Fibroblast of gingiva (primary cell): Measurements from ENCODE around the gene SLC37A2.

Source experiments
- DNase-seq: peaks from one replicate; pipeline ENCODE4 v3.0.0-alpha.2; 2011; ENCODE audit warnings: low read depth

SLC37A2 gene

DNA sequence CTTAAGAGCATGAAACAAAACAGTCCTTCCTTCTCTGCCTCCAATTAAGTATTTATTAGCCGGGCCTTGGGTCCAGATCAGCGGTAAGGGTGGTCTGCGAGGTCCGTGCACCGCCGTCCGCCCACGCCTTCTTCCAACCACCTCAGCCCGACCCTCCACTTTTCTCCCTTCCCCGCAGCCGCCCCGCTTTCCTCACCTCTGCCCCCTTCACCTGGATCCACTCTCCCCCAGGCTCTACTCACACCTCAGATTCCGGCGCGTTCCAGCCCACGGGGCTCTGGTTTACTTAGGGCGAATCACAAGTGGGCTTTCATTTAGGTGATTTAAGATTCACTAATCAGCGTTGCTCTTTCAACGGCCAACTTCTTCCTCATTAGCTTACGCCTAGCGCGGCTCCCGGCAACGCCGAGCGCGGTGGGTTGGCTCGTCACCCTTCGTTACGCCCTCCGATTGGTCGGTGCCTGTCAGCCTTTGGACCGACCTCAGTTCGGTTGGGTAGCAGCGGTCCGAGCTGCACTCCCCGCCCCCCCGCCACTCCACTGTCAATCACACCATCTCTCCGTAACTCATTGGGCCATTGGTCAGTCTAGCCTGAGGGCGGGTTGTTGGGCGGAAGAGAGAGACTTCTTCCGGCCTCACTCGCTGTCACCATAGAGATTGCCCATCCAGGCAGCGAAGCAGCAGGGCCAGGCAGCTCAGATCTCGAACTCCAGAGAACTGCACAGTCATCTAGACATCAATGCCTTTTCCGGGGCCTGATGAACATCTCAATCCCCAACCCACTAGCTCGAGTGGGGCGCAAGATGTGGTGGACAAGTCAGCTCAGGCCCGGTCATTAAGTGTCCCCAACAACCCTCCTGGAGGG is 48.5 kb downstream of the SLC37A2 start, which contains the start of gene TMEM218:
Gene TMEM218, minus strand, starts transcription at position 284 of the 865 bp plus-strand sequence. CDS start 9,385 bp downstream, outside the sequence.
- peak; percentile 99 for DNase-seq

DNA sequence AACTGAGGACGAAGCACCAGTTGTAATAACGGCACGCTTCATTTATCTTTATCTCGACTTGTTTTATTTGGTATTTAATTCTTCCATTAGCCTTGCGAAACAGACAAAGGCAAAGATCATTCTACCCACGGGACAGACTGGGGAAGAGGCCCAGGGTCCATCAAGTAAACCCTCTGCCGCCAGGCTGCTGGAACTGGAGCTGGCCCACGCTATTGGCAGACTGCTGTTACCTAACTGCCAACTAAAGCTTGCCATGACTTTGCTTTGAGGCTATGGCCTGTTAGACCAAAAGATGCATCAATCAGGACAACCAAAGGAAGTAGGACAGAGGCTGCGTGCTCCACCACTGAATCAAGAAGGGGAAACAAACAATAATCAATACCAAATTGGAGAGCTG is 49.1 kb downstream of the SLC37A2 start:
- no peak for DNase-seq

DNA sequence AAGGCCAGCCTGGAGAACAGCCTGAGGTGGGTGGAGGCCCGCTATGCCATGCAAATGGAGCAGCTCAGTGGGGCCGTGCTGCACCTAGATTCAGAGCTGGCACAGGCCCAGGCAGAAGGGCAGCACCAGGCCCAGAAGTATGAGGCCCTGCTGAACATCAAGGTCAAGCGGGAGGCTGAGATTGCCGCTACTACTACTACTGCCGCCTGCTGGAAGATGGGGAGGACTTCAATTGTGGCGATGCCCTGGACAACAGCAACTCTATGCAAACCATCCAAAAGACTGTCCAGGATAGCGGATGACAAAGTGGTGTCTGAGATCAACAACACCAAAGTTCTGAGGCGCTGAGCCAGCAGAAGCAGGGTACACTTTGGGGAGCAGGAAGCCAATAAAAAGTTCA is 51.4 kb downstream of the SLC37A2 start:
- DNase-seq = no peak

DNA sequence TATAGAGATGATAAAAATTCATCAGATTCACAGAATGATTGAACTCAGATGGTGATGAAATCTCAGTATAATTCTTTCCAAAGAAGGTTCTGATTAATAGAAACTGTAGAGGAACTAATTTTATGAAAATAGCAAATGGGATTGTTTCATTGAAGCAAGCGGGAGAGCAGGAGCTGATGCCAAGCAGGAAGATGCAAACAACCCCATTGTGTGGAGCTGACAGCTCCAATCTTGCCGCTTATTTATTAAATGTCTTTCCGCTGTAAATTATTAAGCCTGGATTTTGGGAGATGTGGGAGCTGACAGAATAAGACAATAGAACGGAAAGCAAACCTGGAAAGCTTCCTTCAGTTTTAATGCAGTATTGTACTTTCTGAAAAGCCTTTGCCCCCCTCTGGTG is 54.3 kb downstream of the SLC37A2 start:
- DNase-seq = no peak

DNA sequence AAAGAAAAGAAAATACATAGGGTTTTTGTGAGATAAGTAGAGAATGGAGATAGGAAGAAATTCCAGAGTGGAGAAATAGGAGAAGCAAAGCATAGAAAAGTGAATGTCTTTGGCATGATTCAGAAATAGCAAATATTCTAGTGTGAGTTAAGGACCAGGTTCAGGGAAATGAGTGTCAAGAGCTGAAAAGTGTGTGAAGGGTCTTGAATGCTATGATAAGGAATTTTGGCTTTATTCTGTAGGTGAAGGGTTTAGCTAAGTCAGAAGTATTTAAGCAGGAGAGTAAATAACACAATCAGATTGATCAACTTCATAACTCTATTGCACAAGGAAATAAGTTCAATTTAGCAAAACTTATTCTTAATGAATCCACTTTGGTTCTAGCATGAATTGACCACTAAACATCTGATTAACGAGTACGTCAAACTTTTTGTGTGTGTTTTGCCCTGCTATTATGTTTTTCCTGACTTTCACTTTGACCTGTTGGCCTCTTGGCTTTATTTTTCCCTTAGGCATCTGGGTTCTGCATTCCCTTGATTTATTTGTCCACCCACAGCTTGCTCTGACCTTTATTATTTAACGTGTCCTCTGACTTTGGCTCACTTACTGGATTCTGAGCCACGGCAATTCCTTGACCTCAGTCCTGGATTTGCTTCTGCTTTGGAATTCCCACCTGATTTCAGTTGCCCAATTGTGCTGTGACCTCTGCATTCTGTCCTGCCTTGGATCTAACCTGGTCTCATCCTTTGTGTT is 60.3 kb downstream of the SLC37A2 start:
- no peak for DNase-seq

DNA sequence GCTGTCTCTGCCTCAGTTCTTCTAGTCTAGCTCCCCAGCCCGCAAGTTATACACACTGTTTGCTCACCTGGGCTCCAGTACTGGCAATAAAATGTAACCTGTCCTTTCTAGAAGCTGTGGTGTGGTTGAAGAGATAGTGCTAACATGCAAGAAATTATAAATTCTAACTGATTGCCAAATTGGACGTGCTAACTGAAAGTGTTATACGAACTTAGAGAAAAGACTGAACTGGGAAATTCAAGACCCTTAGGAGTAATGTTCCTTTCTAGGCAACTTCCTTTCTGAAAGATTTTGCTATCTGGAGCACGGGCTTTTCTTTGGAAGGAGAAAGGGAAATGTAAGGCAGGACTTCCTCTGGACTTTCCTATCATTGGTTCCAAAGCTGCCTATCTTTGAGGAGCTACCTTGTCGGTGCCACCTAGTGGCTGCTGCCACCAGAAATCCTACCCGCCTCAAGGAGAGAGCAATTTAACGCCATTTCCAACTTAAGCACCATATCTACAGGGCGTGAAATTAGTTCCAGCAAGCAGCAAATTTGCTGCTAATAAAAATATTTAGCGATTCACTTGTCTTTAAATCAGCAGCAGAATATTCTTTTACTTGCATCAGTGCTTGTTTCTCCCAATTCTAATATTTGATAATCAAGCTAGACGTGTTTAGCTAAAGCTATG is 61.0 kb downstream of the SLC37A2 start:
- DNase-seq = peak; percentile 79

DNA sequence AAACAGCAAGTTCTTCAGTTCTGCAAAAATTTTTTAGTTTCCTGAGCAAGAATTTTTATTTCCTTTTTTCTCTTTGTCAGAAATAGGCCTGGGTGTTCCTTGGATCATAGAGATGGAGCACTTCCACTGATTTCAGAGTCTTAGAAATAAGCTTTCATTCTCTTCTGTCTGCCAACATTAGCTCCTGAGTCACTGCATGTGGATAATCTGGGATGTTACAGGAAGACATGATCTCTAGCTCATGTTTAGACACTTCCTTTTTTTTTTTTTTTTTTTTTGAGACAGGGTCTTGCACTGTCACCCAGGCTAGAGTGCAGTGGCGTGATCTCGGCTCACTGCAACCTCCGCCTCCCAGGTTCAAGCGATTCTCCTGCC is 61.5 kb downstream of the SLC37A2 start:
- DNase-seq = no peak

DNA sequence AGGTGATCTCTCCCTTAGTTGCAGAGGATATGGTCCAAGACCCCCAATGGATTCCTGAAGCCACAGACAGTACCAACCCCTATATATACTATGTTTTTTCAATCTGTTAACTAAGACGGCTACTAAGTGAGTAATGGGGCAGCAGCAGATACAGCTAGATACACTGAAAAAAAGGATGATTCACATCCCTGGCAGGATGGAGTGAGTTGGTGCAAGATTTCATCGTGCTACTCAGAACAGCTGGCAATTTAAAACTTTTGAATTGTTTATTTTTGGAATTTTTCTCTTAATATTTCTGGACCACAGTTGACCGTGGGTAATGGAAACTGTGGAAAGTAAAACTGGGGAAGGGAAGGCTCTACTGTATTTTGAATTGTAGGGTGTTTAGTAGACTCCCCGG is 65.3 kb downstream of the SLC37A2 start:
- peak; percentile 76 for DNase-seq

DNA sequence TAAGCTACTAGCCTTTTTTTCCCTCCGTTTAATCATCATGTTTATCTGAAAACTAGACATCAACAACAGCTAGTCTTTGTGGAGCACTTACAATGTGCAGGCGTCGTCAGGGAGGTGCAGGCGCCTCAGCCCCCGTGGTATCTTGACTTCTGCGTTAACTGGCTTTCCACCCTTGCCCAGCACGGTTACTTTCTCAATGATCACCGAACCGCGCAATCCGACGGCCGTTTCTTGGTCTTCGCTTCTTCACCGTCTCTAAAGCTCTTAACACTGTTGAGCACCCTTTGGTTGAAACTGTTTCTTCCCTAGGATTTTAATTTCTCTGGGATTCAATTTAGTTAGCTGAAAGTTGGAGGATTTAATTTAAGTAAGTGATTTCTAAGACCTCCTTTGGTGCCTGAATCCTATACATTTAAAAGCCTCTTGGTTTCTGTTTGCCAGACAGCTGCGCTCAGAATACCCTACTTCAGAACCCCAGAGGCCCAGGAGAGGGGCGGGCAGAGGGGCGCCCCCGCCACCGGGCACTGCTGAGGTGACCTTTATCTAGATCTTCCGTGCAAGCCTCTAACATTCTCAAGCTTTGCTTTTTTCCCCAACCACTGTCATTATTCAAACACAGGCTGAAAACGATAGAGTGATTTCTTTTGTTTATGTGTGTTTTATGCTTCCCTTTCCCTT is 66.3 kb downstream of the SLC37A2 start:
- DNase-seq = no peak

DNA sequence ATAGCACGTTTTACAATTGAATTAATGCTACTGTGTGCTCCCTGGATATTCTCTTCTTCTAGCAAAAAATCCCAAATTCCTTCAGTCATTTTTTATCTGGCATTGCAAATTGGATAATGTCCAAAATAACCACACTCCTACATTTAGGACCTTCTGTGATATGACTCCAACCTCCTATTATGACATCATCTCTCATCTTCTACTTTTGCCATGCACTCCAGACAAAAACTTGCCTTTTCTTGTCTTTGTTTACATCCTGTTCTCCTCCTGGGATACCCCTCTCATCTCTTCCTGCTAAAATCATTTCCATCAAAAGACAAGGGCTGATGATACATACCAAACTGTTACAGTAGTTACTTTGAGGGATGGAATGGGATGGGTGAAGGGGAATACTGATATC is 69.0 kb downstream of the SLC37A2 start:
- no peak for DNase-seq

DNA sequence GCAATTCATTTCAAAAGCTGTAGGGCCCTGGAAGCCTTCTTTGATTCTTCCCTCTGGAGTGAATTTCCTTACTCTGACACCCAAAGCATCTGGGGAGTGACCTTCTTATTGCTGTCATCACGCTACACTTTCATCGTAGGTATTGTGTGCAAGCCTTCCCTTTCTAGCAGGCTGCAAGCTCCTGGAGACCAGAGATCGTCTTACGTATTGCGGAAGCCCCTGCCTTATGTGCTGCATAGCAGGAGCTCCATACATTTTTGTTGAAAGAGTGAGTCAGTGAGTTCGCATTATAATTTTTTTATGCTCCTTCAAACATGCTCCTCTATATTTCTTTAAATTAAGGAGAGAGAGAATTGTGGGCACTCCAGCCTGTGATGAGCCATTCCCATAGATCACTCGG is 69.5 kb downstream of the SLC37A2 start:
- DNase-seq = peak; percentile 41

DNA sequence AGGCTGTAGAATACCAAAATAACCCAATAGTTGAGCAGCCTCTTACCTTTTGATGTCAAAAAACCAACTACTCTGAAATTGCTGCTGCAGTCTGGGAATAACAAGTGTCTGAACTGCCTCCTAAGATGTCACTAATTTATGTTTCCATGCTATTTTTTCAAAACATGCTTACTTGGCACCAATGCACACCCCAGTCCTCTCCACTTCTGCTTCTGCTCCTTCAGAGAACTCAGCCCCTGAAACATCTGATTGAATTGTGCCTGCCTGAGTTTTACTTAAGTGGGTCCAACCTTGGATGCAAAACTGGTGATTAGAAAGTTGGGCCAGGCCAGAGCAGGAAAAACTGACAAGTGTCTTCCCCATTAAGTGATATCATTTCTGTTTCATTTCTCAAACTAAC is 72.9 kb downstream of the SLC37A2 start:
- DNase-seq = no peak

DNA sequence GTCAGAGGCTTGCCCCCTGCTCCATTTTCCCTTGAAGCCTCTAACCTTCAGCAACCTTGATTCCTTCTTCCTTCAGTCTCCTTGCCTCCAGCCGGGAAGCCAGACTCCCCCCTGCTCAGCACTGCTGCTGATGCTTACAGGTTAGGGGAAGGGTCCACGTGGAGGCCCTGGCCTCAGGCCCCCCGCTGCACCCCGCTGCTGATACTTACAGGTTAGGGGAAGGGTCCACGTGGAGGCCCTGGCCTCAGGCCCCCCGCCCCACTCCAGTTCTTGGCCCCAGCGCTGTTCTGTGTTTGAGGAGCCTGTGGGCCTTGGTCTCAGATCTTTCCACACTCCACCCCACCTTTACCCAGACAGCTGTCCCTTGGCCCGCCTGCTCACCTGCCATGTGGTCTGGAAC is 75.9 kb downstream of the SLC37A2 start:
- DNase-seq = no peak

DNA sequence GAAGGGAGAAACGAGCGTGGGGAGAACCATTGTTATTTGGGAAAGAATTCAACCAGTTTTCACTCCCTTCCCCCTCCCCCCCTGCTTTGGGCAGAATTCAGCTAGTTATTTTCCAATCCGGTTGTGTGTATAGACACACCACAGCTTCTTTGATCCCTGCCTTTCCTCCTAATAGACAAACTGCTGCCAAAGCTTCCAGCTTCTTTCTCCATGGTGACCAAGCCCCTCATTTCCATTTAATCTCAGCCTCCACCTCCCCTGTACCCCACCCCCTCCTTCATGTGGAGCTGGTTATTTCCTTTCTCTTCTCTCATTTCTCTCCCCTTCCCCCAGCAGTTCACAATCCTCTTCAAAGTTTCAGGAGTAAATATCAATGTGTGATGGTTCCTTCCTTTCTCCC is 76.7 kb downstream of the SLC37A2 start:
- no peak for DNase-seq
